BLaER1 treated with 17β-estradiol and CSF1 and Interleukin-3, amounts not matched to agents 10 nM and 100 nM (cell line): ENCODE results near the gene DLGAP1.
"Not testable (repeated sequence)": the region's sequence is repeated elsewhere in the genome, so short reads cannot be mapped to it uniquely, and the experiment has no call there.

Experiments
- H3K27ac ChIP-seq, 11 experiments: shearing (Covaris generic); formaldehyde crosslinking; 2 replicates each; pipeline ENCODE4 v1.8.1; 2022
- H3K27me3 ChIP-seq, 11 experiments: shearing (Covaris generic); formaldehyde crosslinking; 2 replicates each; pipeline ENCODE4 v1.8.1; 2022
- H3K36me3 ChIP-seq, 11 experiments: shearing (Covaris generic); formaldehyde crosslinking; 2 replicates each; pipeline ENCODE4 v1.8.1; 2022
- H3K4me1 ChIP-seq, 10 experiments: shearing (Covaris generic); formaldehyde crosslinking; 2 replicates each; pipeline ENCODE4 v1.8.1; 2022
- H3K4me2 ChIP-seq, 11 experiments: shearing (Covaris generic); formaldehyde crosslinking; 2 replicates each; pipeline ENCODE4 v1.8.1; 2022
- H3K4me3 ChIP-seq, 10 experiments: shearing (Covaris generic); formaldehyde crosslinking; 2 replicates each; pipeline ENCODE4 v1.8.1; 2022
- H3K9ac ChIP-seq, 11 experiments: shearing (Covaris generic); formaldehyde crosslinking; 2 replicates each; pipeline ENCODE4 v1.8.1; 2022
- H3K9me3 ChIP-seq, 11 experiments: shearing (Covaris generic); formaldehyde crosslinking; replicated peaks in 1 of 11; 2 replicates each; pipeline ENCODE4 v1.8.1; 2022
- H4K20me1 ChIP-seq, 11 experiments: shearing (Covaris generic); formaldehyde crosslinking; 2 replicates each; pipeline ENCODE4 v1.8.1; 2022
- Cebpa-rat ChIP-seq, 11 experiments: shearing (Covaris generic); IDR thresholded peaks; 2 replicates each; pipeline ENCODE4 v1.8.1; 2022

The DLGAP1 gene

DNA sequence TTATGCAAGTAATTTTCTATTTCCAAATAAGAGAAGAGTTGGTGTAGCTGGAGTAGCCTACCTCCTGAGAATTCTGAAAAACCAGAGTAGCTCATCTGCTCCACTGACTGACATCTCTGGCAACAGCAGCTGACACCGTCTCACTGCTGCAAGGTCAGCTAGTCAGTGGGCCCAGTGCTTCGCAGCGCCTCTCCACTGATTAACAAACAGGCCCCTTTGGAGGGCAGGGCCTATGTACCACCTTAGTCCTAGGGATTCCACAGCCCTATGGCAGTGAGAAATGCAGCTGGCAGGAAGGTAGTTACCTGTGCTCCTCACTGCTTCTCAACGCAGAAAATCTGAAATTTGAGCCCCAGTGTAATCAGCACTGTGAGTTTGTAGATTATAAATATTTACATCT is 97.5 kb downstream of the DLGAP1 start:
- Histone ChIP-seq H3K36me3 (no peaks in the 10 kb centered on the region), H3K4me2 (no peak overlapping the region), H3K27ac (no peak overlapping the region), H3K27me3 (no peaks in the 10 kb centered on the region), H3K9me3 (peaks cover 0 to 8% (median 2%) of the 10 kb centered on the region in 11 experiments; a peak in 6 of 22 replicates), H4K20me1 (no peaks in the 10 kb centered on the region), H3K9ac (no peak overlapping the region), H3K4me1 (peaks cover 0 to 9% (median 7%) of the 10 kb centered on the region in 10 experiments; a peak in 13 of 20 replicates), H3K4me3 (no peak overlapping the region)
- no peak for TF ChIP-seq Cebpa-rat (IDR thresholded peaks at IDR 0.05)

DNA sequence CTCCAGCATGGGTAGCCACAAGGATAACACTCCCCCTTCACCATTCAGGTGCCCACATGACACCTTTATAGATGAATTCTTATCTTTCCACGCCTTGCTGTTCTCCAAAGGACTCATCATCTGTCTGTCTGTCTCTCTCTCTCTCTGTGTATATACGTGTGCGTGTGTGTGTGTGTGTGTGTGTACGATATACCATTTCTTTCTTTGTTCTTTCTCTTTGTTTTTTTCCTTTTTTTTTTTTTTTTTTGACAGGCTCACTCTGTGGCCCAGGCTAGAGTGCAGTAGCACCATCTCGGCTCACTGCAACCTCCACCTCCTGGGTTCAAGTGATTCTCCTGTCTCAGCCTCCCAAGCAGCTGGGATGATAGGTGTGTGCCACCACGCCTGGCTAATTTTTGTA is 98.2 kb downstream of the DLGAP1 start:
- Histone ChIP-seq H3K9ac (no peak overlapping the region), H3K4me3 (no peak overlapping the region), H3K36me3 (no peaks in the 10 kb centered on the region), H3K9me3 (peaks cover 0 to 3% (median 0%) of the 10 kb centered on the region in 11 experiments; a peak in 2 of 22 replicates), H3K27ac (no peak overlapping the region), H3K4me2 (no peak overlapping the region), H3K27me3 (no peaks in the 10 kb centered on the region), H4K20me1 (no peaks in the 10 kb centered on the region), H3K4me1 (peaks cover 0 to 11% (median 8%) of the 10 kb centered on the region in 10 experiments; a peak in 13 of 20 replicates)
- no peak for TF ChIP-seq Cebpa-rat (IDR thresholded peaks at IDR 0.05)

DNA sequence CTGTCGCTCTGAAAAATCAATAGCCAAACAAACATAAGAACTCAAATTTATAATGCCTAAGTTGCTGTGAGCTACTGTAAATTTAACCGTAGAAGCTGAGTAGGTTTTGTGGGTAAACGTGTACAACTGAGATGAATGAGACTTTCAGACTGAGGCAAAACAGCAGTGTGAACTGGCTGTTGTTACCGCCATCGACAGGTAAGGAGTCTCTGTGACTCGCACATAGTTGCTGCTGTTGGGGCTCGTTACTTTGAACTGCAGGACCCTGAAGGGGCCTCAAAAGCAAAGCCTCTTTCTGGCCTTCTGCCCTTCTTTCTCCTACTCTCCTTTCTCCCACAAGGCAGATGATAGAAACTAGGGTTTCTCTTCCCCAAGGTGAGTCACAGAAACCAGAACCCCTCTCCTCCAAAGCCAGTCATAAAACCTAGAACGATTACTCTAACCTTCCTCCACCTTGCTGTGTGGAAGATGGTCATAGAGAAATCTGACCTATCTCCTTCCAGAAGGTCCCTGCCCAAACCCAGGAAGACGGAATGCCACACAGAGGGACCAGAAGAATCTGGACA is 101.2 kb downstream of the DLGAP1 start:
- no peak for TF ChIP-seq Cebpa-rat (IDR thresholded peaks at IDR 0.05)
- H3K27me3 ChIP-seq: no peaks in the 10 kb centered on the region
- no peaks in the 10 kb centered on the region for H3K36me3 ChIP-seq
- no peak overlapping the region for H3K9ac ChIP-seq
- H3K4me2 ChIP-seq: no peak overlapping the region
- H3K9me3 ChIP-seq: no peaks in the 10 kb centered on the region
- peaks cover 0 to 11% (median 8%) of the 10 kb centered on the region in 10 experiments; a peak in 13 of 20 replicates for H3K4me1 ChIP-seq
- no peak overlapping the region for H3K27ac ChIP-seq
- H3K4me3 ChIP-seq: no peak overlapping the region
- H4K20me1 ChIP-seq: no peaks in the 10 kb centered on the region

DNA sequence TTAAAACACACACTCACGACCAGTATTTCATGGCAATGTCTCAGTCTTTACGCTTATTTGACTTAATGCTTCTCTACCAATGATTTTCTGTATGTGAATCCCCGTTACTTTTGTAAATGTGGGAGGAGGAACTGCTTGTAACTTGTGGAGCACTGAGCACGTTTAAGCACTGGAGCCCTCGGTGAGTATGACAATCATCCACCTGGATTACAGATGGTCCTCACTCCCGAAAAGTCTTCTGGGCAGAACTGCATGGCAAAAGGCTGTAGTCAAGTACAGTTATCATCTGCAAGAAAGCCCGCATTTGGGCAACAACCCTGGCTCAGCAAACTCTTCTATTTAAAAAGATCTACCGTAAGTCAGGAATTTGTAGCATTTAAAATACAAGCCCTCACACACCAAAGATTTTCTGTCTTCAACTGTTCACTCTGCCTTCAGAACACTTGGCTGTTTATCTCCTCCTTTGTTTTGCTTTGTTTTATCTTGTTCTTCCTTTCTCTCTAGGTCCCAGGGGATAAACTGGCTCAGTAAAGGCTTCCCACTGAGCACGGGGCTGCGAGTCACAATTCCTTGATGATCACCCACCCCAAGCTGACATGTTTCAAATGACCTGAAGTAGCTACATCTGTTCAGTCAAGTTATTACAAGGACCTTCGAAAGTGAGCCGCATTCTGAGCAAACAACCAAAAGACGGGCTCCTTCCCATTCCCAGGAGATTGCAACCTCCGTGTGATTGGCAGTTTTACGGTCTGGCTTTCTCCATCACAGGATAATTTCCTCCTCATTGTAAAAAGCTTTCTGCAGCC is 102.2 kb downstream of the DLGAP1 start:
- Histone ChIP-seq H3K9me3 (no peaks in the 10 kb centered on the region), H3K27ac (no peak overlapping the region), H3K27me3 (no peaks in the 10 kb centered on the region), H4K20me1 (no peaks in the 10 kb centered on the region), H3K4me2 (peak overlapping the region in 8 of 11 experiments; percentile 36 to 72 (median 58); a peak in 15 of 22 replicates), H3K9ac (no peak overlapping the region), H3K36me3 (no peaks in the 10 kb centered on the region), H3K4me3 (no peak overlapping the region), H3K4me1 (peaks cover 0 to 11% (median 8%) of the 10 kb centered on the region in 10 experiments; a peak in 13 of 20 replicates)
- TF ChIP-seq Cebpa-rat (IDR thresholded peaks at IDR 0.05): no peak

DNA sequence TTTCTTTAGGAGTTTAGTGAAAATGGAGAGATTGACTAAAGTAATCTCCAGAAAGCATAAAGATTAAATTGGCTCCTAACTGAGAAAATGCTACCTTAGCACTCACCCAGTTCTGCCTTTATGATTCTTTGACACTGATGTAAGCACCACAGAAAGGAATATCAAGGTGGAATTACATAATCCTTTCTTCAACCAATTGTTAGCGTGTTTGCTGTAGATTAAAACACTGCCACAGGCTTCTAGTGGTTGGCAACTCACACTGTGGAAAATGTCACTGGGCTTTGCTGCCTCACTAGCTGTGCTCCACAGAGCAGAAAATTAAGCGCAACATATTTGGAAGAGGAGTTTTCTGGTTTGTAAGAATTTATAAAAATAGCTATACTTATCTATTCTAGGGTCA is 104.1 kb downstream of the DLGAP1 start:
- TF ChIP-seq Cebpa-rat (IDR thresholded peaks at IDR 0.05): no peak
- Histone ChIP-seq H3K9ac (no peak overlapping the region), H3K4me3 (no peak overlapping the region), H3K4me1 (peaks cover 0 to 11% (median 8%) of the 10 kb centered on the region in 10 experiments; a peak in 13 of 20 replicates), H3K27ac (no peak overlapping the region), H3K36me3 (no peaks in the 10 kb centered on the region), H3K9me3 (no peaks in the 10 kb centered on the region), H4K20me1 (no peaks in the 10 kb centered on the region), H3K4me2 (no peak overlapping the region), H3K27me3 (no peaks in the 10 kb centered on the region)

DNA sequence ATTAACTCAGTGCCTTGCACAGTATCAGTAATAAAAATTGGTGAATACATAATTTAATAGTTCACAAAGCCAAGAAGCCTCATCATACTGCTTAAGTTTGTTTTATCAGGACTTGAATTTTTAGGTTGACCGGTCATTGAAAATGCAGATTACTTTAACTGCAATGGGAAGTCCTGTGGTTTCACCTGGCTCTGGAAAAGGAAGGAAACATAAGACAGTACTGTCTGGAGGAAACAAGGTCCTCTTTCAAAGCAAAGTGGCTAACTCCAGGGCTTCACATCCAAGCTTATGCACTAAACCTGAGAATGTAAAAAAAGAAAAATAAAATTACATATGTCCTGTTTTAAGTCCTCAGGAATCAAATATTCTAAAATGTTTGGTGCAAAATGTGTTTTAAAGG is 119.7 kb downstream of the DLGAP1 start:
- no peak overlapping the region for H3K4me2 ChIP-seq
- no peak overlapping the region for H3K9ac ChIP-seq
- no peaks in the 10 kb centered on the region for H3K36me3 ChIP-seq
- H3K9me3 ChIP-seq: no peaks in the 10 kb centered on the region
- H4K20me1 ChIP-seq: no peaks in the 10 kb centered on the region
- H3K4me1 ChIP-seq: no peaks in the 10 kb centered on the region
- H3K4me3 ChIP-seq: no peak overlapping the region
- H3K27me3 ChIP-seq: no peaks in the 10 kb centered on the region
- H3K27ac ChIP-seq: no peak overlapping the region
- TF ChIP-seq Cebpa-rat (IDR thresholded peaks at IDR 0.05): no peak

DNA sequence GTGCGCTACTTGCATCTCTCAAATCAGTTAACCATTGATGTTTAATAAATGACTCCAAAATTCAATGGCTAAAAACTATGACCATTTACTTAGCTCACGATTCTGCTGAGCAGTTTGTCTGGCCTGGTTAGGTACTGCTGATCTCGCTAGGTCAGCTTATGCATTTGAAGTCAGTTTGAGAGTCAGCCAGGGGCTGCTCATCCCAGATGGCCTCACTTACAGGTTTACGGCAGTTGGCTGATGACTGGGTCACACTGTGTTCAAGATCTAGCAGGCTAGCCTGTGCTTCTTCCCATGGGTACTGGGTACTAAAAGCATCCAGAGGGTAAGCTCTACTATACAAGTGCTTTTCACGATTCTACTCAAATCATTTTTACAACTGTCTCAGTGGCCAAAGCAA is 122.1 kb downstream of the DLGAP1 start:
- TF ChIP-seq Cebpa-rat (IDR thresholded peaks at IDR 0.05): no peak
- Histone ChIP-seq H3K4me1 (no peaks in the 10 kb centered on the region), H3K36me3 (no peaks in the 10 kb centered on the region), H3K9ac (no peak overlapping the region), H3K4me3 (no peak overlapping the region), H3K9me3 (no peaks in the 10 kb centered on the region), H4K20me1 (no peaks in the 10 kb centered on the region), H3K4me2 (no peak overlapping the region), H3K27me3 (no peaks in the 10 kb centered on the region), H3K27ac (no peak overlapping the region)

DNA sequence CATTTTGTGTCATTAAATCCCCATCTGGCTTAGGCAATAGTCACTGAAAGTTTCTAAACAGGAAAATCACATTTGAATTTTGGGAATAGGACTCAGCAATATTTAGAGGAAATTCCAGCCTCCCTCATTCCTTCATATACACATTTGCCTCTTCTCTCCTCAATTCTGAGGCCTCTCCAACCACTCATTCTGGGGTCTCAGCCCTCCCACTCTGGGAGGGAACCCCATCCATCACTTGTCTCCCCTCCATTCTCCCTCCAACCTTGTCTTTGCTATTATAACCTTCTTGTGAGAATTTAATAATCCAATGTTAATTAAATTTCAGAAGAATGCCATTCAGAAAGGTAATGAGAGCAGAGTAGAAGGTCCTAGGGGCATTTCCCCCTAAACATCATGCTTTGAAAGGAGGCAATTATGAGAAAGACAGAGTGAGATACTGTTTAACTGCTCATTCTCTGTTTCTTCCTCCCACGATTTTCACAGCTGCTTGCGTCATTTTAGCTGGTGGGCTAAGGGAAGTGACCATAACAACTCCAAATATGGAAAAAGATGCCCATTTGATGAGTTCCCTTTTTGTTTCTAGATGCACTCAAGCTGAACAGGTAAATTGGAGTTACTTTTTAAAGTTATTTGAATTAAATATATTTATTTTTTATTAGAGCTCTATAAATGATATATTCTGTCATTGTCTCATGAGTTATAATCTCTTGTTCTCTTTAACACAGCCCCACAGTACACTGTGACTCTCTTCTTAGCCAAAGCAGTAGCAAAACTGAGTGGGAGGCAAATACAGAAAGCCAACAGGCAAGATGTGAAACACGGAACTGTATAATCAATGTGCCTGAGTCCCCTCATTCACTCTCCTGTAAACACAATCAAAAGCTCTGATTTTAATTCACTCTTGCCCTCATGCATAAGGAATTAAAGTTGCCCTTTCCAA is 135.1 kb downstream of the DLGAP1 start:
- Histone ChIP-seq H3K4me1 (peaks cover 0 to 15% (median 11%) of the 10 kb centered on the region in 10 experiments; a peak in 14 of 20 replicates), H3K4me3 (no peak overlapping the region)

DNA sequence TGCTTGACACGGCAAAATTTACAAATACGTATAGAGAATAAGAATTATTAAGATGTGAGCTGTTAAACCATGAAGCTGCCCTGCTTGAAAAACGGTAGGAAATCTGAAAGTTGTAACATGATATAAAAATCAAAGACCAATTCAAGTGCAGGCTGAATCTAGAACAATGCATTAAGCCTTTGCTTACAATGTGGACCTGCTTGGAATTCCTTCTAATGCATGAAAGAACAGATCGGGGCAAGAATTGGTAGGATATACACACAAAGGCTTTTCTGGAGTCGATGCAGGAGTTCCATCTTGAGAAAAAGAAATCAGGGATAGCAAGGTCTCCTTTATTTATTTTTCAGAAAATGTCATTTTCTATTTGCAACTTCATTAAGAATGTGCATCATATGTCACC is 136.8 kb downstream of the DLGAP1 start:
- Histone ChIP-seq H3K4me2 (no peak overlapping the region), H3K4me3 (no peak overlapping the region), H3K9me3 (0 out of 22 replicates have a peak, but pooled peaks cover 0 to 4% (median 0%) of the 10 kb centered on the region in 11 experiments), H3K9ac (no peak overlapping the region), H3K36me3 (no peaks in the 10 kb centered on the region), H4K20me1 (no peaks in the 10 kb centered on the region), H3K27me3 (no peaks in the 10 kb centered on the region), H3K4me1 (peaks cover 0 to 15% (median 11%) of the 10 kb centered on the region in 10 experiments; a peak in 14 of 20 replicates), H3K27ac (no peak overlapping the region)
- no peak for TF ChIP-seq Cebpa-rat (IDR thresholded peaks at IDR 0.05)

More for the DNA sequence above, 135.1 kb downstream of the DLGAP1 start:
- Histone ChIP-seq H3K36me3 (no peaks in the 10 kb centered on the region), H3K27me3 (no peaks in the 10 kb centered on the region), H3K4me2 (peak overlapping the region in 8 of 11 experiments; percentile 43 to 76 (median 54); a peak in 16 of 22 replicates), H3K27ac (peak overlapping the region in 7 of 11 experiments; percentile 31 to 71 (median 47); a peak in 12 of 22 replicates), H3K9ac (no peak overlapping the region), H3K9me3 (0 out of 22 replicates have a peak, but pooled peaks cover 0 to 4% (median 0%) of the 10 kb centered on the region in 11 experiments), H4K20me1 (no peaks in the 10 kb centered on the region)
- TF ChIP-seq Cebpa-rat (IDR thresholded peaks at IDR 0.05): peak in 1 of 11 experiments; percentile 45; a peak in 1 of 22 replicates

DNA sequence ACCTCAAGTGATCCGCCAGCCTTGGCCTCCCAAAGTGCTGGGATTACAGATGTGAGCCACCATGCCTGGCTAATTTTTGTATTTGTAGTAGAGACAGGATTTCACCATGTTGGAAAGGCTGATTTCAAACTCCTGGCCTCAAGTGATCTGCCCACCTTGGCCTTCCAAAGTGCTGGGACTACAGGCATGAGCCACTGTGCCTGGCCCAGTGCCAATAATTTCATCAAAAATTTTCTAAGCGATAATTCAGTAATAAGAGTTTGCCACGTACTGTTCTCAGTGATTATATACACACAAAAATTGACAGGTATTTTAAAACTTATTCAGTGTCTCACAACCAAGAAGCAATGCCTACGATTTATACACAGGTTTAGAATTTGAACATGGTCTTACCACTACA is 143.2 kb downstream of the DLGAP1 start:
- H3K4me3 ChIP-seq, H3K27ac ChIP-seq, H4K20me1 ChIP-seq, H3K27me3 ChIP-seq, H3K4me2 ChIP-seq, H3K36me3 ChIP-seq, H3K4me1 ChIP-seq, H3K9me3 ChIP-seq, H3K9ac ChIP-seq: not testable (repeated sequence)
